HG03066 (cell line): Measurements from ENCODE around the gene ULBP3.
"Not testable (repeated sequence)": the region's sequence is repeated elsewhere in the genome, so short reads cannot be mapped to it uniquely, and the experiment has no call there.

Experiments
- ATAC-seq: cut with Tn5 transposase; IDR thresholded peaks from one replicate; pipeline ENCODE4 v1.9.1; 2021; ENCODE audit warnings: low read depth; ENCODE audit not compliant: unreplicated experiment

The ULBP3 gene

DNA sequence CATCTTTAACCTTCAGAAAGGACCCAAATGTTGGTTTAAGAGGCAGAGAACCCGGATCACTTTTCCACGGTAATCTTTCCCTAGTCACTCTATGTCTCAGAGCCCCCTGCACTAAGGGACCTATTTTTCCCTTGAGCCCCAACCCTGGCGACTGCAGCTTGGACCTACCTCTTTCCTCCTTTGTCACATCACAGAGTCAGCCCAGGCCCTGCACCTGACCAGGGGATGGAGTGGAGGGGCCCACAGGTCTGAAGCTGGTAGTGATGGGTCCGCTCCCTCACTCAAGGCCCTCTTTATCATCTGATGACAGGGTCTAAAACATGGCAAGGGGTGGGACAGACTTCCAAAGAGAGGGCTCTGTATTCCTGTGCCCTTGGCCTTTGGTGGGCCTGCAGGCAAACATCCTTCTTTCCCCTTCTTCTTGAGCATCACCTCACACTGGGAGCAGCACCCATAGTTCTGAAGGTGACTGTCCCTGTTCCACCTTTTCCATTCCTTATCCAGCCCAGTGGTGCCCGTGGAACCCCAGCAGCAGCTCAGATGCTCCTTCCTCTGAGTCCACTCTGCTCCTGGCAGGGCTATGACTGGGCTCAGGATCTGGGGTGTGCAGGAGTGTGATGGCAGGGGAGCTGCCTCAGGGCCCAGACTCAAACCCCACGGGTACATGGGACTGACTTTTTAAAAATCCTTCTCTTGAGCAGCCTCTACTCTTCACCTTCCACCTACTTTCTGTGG is 49.9 kb downstream of the ULBP3 start:
- no peak for ATAC-seq

DNA sequence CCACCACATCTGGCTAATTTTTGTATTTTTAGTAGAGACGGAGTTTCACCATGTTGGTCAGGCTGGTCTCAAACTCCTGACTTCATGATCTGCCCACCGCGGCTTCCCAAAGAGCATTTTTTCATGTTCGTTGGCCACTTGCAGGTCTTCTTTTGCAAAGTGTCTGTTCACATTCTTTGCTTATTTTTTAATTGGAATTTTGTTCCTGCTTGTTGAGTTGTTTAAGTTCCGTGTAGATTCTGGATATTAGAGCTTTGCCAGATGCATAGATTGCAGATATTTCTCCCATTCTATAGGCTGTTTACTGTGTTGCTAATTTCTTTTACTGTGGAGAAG is 51.8 kb downstream of the ULBP3 start:
- not testable (repeated sequence) for ATAC-seq

DNA sequence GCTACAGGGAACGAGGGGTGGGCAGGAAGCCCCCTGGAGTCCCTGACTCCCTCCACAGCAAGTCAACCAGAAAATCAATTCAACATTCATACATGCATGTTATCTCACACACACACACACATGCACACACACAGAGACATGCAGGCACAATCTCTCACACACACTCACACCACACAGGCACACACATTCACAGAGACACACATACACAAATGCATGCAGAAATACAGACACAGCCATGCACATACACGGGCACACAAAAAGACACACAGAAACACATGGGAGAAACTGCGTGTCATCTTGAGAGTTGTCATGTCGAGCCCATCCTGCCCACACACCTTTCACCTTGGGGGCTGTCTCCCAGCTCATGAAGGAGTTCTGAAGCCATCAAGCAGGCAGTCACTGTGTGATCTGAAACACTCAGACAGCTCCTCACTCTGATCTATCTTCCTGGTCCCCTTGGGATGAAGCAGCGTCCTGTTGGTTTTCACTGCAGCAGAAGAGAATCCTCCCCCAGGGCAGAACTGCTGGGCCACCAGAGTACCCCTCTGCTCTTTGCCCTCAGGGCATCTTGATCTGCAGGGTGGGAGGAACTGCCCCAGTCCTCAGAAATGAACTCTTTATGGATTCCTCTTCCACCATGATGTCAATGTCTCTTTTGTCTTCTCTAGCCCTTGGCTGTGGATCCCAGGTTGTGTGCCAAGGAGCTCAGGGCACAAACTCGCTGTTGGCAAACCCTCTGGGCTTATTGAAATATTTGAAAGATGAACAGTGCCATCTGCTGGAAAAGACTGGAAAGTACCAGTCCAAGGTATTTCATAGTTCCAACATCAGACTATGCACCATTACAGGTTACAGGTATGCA is 52.4 kb downstream of the ULBP3 start:
- ATAC-seq: peak; percentile 84

DNA sequence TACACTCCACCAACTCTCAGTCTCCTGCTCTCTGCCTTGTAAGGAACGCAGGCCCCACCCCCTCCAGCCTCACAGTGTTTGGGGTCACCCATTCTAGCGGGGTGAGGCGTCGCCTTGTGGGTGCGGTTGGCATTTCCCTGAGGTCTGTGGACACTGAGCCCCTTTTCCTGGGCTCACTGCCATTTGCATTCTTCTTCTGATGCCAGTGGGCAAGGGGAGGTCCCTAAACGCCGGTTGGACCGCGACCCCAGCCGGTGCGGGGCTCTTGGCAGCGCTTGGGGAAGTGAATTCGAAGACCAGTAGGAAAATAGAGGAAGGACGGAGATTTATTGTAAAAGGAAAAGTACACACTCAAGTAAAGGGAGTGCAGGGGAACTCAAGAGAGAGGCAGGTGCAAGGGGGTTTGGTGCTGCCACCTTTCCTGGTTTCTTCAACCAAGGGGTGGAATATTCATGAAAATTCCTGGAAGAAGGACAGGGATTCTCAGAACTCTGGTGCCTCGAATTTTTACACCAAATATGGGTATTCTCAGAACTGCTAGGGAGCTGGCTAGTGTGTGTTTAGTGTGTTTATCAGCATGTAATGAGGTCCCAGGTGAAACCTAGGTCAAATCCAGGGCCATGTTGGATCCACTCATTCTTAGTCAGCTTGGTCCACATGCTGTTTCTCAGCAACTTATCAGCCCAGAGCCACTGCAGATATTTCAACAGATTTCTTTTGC is 53.5 kb downstream of the ULBP3 start:
- not testable (repeated sequence) for ATAC-seq

DNA sequence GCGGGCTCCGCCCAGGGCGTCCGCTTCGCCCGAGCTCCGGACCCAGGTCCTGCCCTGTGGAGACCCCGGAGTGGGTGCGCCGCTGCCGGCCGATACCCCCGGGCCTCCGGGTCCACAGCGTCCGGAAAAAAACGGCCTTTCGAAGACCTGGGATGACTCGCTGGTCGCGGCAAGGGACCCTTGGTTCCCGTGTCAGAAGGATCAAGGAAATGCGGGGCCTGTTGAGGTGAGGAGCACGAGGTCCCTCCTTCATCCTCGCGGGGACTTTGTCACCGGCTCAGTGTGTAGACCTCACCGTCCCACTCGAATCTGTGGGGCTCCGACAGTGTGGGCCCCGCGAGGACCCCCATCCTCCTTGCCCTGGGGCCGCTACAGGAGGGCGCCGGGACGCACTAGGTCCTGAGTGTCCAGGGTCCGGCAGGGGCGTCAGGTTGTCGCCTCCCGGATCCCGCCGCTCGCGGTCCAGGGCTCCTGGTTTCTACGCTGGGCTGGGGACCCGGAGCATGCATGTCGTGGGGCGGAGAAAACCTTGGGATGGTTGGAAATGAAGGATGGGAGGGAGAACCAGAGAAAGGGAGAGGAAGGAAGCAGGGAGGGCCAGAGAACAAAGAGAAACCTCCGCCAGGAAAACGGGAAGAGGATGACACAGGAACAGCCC is 54.2 kb downstream of the ULBP3 start:
- not testable (repeated sequence) for ATAC-seq

DNA sequence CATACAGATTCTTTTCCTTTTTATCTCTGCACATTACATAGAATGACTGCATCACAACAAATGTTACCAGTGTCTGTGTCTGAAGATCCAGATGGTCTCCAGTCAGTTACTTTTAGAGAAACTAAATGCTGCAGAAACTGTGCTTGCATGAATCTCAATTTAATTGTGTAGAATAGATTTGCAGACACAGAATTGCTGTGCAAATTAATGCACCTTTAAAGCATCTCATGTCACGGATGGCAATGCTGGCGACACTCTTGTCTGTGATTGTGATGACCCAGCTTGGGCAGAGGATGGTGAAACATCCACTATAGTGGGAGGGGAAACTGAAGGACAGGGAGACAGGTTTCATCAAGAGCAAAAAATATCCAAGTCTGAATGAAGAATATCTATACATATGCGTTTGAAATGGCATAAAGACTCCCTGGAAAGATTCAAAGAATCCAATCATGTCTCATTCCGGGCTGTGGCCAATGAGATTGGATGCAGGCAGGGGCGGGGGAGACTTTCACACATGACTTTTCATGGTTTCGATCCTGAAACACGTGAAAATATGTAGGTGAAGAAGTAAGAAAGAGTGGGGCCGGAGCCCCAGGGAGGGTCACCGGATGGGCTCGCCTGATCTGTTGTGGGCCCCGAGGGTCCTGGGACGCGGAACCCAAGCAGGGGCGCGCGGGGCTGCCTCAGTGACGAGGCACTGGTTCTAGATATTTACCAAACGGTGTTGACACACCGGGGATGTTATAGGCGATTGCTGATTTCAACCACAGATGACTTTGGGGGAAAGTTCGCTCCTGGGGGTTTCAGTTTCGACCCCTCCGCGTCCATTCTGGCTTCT is 54.9 kb downstream of the ULBP3 start:
- ATAC-seq: not testable (repeated sequence)

DNA sequence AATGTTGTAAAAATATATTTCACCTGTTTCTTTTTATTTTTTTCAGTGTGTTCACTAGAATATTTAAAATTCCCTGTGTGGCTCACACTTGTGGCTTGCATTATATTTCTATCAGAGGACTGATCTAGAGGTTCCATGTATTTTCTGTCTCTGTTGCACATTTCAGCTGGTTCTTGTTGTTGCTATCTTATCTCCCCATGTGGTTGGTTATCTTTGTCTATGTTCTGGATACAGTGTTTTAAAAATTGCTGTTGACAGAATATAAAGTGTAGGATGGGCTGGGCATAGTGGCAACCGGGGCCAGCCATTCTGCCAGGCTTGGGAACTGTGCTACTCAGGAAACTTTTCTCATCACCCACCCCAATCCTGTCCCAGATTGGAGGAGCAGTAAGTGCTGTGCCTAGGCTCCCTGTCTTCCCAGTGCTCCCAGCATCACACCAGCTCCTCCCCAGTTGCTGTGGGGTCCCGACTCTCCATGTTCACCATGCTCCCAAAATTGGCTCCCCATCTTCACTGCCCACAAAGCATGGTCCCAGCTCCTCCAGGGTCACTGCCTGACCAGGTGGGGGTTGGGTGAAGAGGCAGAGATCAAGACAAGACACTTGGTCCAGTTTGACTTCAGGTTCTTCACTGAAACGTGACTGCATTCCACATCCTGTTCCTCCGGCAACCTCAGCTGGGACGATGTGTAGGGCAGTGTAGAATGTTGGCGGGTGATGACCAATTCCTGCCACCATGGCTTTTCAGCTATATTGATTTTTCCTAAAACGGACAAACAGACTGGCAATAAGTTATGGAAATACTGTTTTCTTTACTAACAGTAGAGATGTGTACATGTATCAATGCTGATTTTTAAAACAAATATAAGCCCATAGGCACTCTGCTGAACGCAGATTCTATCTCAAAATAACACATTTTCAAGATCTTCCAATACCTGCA is 55.8 kb downstream of the ULBP3 start:
- not testable (repeated sequence) for ATAC-seq
